Measurements from ENCODE around the gene LTF.

LTF gene

DNA sequence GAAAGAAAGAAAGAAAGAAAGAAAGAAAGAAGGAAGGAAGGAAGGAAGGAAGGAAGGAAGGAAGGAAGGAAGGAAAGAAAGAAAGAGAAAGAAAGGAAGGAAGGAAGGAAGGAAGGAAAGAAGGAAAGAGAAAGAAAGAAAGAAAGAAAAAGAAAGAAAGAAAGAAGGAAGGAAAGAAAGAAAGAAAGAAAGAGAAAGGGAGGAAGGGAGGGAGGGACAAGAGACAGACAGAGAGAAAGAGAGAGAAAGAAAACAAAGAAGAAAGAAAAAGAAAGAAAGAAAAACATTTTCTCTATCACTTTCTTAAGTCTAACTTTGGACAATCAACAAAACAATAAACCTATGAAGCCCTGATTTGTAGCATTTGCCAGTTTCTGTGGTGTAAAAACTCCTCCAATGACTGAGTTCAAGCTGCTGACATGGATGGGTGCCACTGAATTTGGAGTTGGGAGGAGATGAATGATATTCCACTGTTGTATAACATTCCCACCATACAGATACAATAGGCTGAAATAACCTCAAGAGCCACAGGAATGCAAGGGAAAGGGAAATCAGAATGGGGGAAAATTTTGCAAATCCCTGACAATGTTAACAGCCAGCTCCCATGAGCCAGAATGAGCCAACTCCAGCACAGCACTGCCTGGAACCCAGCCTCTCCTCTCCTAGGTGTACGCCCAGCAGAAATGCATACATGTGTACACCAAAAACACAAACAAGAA, 18.1 kb upstream of the LTF start:
- Histone ChIP-seq H3K4me3 (ENCODE audit: low read length) (no peak overlapping the region), H3K27me3 (replicated peaks; ENCODE audit: insufficient read depth, low read length) (no peaks in the 10 kb centered on the region), H3K9ac (ENCODE audit: low read length) (no peak overlapping the region), H3K4me2 (ENCODE audit: low read depth, low read length) (no peak overlapping the region), H3K36me3 (replicated peaks; ENCODE audit: insufficient read depth, low read length) (no peaks in the 10 kb centered on the region), H3K27ac (ENCODE audit: low read length) (no peak overlapping the region), H3K79me2 (ENCODE audit: low read length) (no peaks in the 10 kb centered on the region), H3K4me1 (ENCODE audit: low read length) (no peaks in the 10 kb centered on the region), H3K9me3 (replicated peaks; ENCODE audit: insufficient read depth, low read length) (no peaks in the 10 kb centered on the region), H3K9me2 (replicated peaks; ENCODE audit: insufficient read depth, low read length) (no peaks in the 10 kb centered on the region), H2AFZ (ENCODE audit: low read length) (no peak overlapping the region), H3F3A (ENCODE audit: insufficient read depth, low read length) (no peaks in the 10 kb centered on the region), H4K20me1 (ENCODE audit: insufficient read depth, low read length) (no peaks in the 10 kb centered on the region)
- no peak for DNase-seq
- TF ChIP-seq EZH2 (optimal IDR thresholded peaks at IDR 0.05; ENCODE audit: low read depth, low read length): no peak
- no peak for TF ChIP-seq EZH2phosphoT487 (IDR thresholded peaks at IDR 0.05; ENCODE audit: low read length)

DNA sequence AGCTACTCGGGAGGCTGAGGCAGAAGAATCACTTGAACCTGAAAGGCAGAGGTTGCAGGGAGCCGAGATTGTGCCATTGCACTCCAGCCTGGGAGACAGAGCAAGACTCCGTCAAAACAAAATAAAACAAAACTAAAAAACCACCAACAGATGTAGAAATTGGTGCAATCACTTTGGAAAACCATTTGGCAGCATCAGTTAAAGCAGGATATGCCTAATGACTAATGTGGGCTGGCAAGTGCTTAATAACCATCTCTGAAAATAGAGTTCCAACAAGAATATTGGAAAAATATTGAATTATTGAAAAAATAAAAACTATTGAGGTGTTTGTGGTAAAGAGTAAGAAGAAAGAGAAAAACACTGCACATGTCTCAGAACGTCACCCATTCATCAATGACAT, 16.9 kb upstream of the LTF start:
- Histone ChIP-seq H3K9ac (ENCODE audit: low read length) (no peak overlapping the region), H4K20me1 (ENCODE audit: insufficient read depth, low read length) (no peaks in the 10 kb centered on the region), H2AFZ (ENCODE audit: low read length) (no peak overlapping the region), H3K4me2 (ENCODE audit: low read depth, low read length) (no peak overlapping the region), H3K36me3 (replicated peaks; ENCODE audit: insufficient read depth, low read length) (no peaks in the 10 kb centered on the region), H3K9me3 (replicated peaks; ENCODE audit: insufficient read depth, low read length) (no peaks in the 10 kb centered on the region), H3K9me2 (replicated peaks; ENCODE audit: insufficient read depth, low read length) (no peaks in the 10 kb centered on the region), H3K27me3 (replicated peaks; ENCODE audit: insufficient read depth, low read length) (no peaks in the 10 kb centered on the region), H3K4me1 (ENCODE audit: low read length) (no peaks in the 10 kb centered on the region), H3K27ac (ENCODE audit: low read length) (no peak overlapping the region), H3F3A (ENCODE audit: insufficient read depth, low read length) (no peaks in the 10 kb centered on the region), H3K4me3 (ENCODE audit: low read length) (no peak overlapping the region), H3K79me2 (ENCODE audit: low read length) (no peaks in the 10 kb centered on the region)
- no peak for DNase-seq
- TF ChIP-seq EZH2 (optimal IDR thresholded peaks at IDR 0.05; ENCODE audit: low read depth, low read length): no peak
- TF ChIP-seq EZH2phosphoT487 (IDR thresholded peaks at IDR 0.05; ENCODE audit: low read length): no peak
- no peak for TF ChIP-seq CTCF (IDR thresholded peaks at IDR 0.05; ENCODE audit: low read length)

DNA sequence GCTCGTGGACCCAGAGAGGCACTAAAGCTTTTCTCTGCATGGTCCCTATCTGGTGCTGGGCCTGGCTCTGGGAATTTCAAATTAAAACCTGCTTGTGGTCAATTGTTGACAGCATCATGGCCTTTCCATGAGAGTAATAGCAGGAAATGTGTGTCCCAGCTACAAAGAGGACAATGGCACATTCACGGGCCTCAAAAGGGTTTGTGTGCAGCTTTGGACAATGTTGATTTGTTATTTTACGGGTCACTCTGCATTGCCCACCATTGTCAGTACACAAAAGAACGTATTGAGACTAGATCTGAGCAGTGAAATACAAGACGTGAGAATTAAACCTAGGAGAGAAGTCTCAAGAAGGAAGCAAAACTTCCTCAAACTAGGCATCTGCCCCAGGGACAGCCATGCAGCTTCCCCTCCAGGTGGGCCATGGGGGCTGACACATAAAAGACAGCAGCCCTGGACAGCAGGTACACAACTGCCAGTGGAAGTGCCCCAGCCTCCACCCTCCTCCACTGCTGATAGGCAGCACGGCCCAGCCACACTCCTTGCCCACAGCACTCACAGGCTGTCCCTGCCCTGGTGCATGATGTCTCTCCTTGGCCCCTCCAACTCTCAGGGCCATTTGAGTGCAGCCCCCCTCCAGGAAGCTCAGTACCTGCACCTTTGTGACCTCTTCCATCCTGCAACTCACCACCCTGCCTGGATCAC, 15.9 kb upstream of the LTF start:
- no peaks in the 10 kb centered on the region for H3K4me1 ChIP-seq (ENCODE audit: low read length)
- H3F3A ChIP-seq (ENCODE audit: insufficient read depth, low read length): no peaks in the 10 kb centered on the region
- no peak for TF ChIP-seq EZH2 (optimal IDR thresholded peaks at IDR 0.05; ENCODE audit: low read depth, low read length)
- TF ChIP-seq CTCF (IDR thresholded peaks at IDR 0.05; ENCODE audit: low read length): no peak
- no peak for DNase-seq
- no peaks in the 10 kb centered on the region for H3K79me2 ChIP-seq (ENCODE audit: low read length)
- no peaks in the 10 kb centered on the region for H3K27me3 ChIP-seq (replicated peaks; ENCODE audit: insufficient read depth, low read length)
- no peaks in the 10 kb centered on the region for H3K36me3 ChIP-seq (replicated peaks; ENCODE audit: insufficient read depth, low read length)
- H3K9ac ChIP-seq (ENCODE audit: low read length): no peak overlapping the region
- no peaks in the 10 kb centered on the region for H3K9me3 ChIP-seq (replicated peaks; ENCODE audit: insufficient read depth, low read length)
- no peaks in the 10 kb centered on the region for H3K9me2 ChIP-seq (replicated peaks; ENCODE audit: insufficient read depth, low read length)
- H3K27ac ChIP-seq (ENCODE audit: low read length): no peak overlapping the region
- H3K4me2 ChIP-seq (ENCODE audit: low read depth, low read length): no peak overlapping the region
- no peak overlapping the region for H2AFZ ChIP-seq (ENCODE audit: low read length)
- no peaks in the 10 kb centered on the region for H4K20me1 ChIP-seq (ENCODE audit: insufficient read depth, low read length)
- no peak overlapping the region for H3K4me3 ChIP-seq (ENCODE audit: low read length)

DNA sequence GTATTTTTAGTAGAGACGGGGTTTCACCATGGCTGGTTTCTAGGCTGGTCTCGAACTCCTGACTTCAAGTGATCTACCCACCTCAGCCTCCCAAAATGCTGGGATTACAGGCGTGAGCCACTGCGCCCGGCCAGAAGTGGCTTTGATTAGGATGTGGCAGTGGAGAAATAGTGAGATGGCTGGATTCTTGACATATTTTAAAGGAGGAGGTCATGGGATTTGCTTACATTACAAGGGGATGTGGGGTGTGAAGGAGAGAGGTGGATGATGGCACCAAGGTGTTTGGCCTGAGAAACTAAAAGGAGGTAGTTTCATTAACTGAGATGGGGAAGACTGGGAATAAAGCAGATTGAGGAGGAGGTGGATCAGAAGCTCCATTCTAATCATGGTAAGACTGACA, 15.0 kb upstream of the LTF start:
- Histone ChIP-seq H3K27ac (ENCODE audit: low read length) (no peak overlapping the region), H3K27me3 (replicated peaks; ENCODE audit: insufficient read depth, low read length) (no peaks in the 10 kb centered on the region), H3F3A (ENCODE audit: insufficient read depth, low read length) (no peaks in the 10 kb centered on the region), H2AFZ (ENCODE audit: low read length) (no peak overlapping the region), H3K36me3 (replicated peaks; ENCODE audit: insufficient read depth, low read length) (no peaks in the 10 kb centered on the region), H3K9ac (ENCODE audit: low read length) (no peak overlapping the region), H3K4me2 (ENCODE audit: low read depth, low read length) (no peak overlapping the region), H3K9me3 (replicated peaks; ENCODE audit: insufficient read depth, low read length) (no peaks in the 10 kb centered on the region), H4K20me1 (ENCODE audit: insufficient read depth, low read length) (no peaks in the 10 kb centered on the region), H3K9me2 (replicated peaks; ENCODE audit: insufficient read depth, low read length) (no peaks in the 10 kb centered on the region), H3K4me1 (ENCODE audit: low read length) (no peaks in the 10 kb centered on the region), H3K79me2 (ENCODE audit: low read length) (no peaks in the 10 kb centered on the region), H3K4me3 (ENCODE audit: low read length) (no peak overlapping the region)
- TF ChIP-seq EZH2 (optimal IDR thresholded peaks at IDR 0.05; ENCODE audit: low read depth, low read length) (no peak), CTCF (IDR thresholded peaks at IDR 0.05; ENCODE audit: low read length) (no peak)
- DNase-seq: no peak
